ENCODE data around the gene PRRT2.

GRCh38 chr16:29845656-29846055, 33.7 kb downstream of the PRRT2 start:
- peak in 1 of 3 donors; percentile 4 for TF ChIP-seq POLR2AphosphoS5 (IDR thresholded peaks at IDR 0.05)
- TF ChIP-seq CTCF (IDR thresholded peaks at IDR 0.05 in 8 of 11, conservative IDR thresholded peaks at IDR 0.05 in 3 of 11), result no peak
- no peak for TF ChIP-seq POLR2A (IDR thresholded peaks at IDR 0.05)

All from spleen (tissue), 7 donors.